Stimulated activated CD8-positive, alpha-beta memory T cell treated with anti-CD3 and anti-CD28 coated beads, Interleukin-4, amount 100 ng/mL, for 4 hours (primary cell): ENCODE measurements around the gene HSF4.

Experiments used
- DNase-seq, 2 donors: peaks; one replicate each; pipeline ENCODE4 v3.0.0-alpha.2; 2020; ENCODE audit warnings: low read depth in 2 of 2, low spot score in 1 of 2

Gene HSF4

GRCh38 chr16:67150047-67150832 lies 14.3 kb upstream of the HSF4 start:
- DNase-seq = peak in 1 of 2 donors; percentile 40

DNA sequence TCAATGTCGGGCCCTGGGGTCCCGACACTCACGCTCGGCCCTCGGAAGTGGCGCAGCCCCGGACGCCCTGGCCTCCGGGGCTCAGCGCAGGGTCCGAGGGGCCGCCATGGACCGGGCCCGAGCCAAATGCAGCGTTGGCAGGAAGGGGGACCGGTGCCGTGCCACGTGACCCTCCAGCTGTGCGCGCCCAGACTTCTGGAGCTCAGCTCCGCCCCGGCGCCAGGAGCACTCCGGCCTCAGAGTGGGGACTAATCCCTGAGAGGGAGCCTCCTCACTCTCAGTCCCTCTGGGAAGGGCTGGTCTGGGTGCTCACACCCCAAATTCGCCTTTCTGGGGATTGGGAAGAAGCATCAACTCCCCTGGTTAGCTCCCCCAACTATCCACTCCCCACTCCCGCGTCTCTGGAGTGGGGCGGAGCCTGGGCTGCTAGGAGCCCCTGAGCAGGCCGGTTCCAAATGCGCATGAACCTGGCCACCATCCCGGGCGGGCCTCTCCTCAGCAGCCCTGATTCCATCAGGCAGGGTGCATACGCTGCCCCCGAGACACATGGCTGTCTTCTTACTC lies 13.6 kb upstream of the HSF4 start, which contains the start of gene B3GNT9:
B3GNT9 (minus strand) TSS at position 166 of the 564 bp plus-strand sequence. CDS start 513 bp downstream, outside the sequence.
- no peak for DNase-seq

DNA sequence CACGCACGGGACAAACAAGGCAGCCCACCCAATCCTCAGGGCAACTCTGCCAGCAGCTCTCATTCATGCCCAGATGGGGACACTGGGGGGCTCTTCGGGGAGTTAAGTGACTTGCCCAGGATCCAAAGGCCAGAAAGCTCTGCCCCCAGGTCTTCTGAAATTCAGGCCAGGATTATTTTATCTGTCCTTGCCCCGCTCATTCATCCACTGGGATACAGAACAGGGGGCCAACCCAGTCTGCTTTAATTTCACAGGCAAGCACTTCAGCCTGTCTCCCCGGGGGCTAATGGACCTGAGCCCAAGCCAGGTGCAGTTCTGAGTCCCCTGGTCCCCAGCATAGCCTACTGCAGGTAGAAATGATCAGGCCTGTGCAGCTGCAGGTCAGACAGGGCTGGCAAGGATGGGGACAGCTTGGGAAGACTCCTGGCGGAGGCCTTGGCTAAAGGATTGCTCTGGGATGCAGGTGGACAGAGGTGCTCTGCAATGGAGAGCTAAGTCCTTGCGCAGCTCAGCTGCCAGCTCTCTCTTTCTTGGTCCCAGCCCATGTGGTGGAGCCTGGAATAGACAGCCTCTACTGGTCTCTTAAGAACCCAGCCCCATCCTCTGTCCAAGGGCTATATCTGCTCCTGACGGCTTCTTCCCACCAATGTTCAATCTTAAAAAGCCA lies 13.0 kb upstream of the HSF4 start:
- no peak for DNase-seq

DNA sequence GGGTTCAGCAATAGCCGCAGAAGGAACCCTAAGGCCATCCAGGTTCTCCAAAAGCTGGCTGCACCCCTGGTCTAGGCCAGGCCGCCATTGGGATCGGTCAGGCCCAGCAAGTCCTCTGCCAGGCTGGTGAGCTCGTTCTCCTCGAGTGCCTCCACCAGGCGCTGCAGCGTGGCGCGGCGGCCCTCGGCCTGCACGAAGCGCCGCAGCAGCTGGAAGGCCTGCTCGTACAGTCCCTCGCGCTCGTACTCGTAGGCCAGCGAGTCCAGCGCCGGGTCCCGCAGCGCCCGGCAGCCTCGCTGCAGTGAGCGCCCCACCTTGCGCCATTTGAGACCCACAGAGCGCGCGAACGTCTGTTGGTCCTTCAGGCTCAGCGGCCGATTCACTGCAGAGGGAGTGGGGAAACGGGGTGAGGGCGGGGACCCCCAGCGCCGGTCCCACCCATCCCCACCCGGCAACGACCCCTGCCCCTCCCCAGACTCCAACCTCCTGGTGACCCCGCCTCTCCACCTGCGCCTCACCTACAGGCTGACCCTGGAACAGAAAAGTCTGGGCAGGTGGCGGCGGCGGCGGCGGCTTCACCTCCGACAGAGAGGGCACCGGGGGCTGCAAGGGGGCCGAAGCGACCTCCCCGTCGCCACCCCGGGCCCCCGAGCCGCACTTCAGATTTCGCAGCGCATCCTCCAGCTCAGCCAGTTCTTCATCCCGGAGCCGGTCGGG lies 9.8 kb upstream of the HSF4 start:
- no peak for DNase-seq

GRCh38 chr16:67155295-67156142 lies 9.0 kb upstream of the HSF4 start:
- DNase-seq = peak; percentile 49 to 56

DNA sequence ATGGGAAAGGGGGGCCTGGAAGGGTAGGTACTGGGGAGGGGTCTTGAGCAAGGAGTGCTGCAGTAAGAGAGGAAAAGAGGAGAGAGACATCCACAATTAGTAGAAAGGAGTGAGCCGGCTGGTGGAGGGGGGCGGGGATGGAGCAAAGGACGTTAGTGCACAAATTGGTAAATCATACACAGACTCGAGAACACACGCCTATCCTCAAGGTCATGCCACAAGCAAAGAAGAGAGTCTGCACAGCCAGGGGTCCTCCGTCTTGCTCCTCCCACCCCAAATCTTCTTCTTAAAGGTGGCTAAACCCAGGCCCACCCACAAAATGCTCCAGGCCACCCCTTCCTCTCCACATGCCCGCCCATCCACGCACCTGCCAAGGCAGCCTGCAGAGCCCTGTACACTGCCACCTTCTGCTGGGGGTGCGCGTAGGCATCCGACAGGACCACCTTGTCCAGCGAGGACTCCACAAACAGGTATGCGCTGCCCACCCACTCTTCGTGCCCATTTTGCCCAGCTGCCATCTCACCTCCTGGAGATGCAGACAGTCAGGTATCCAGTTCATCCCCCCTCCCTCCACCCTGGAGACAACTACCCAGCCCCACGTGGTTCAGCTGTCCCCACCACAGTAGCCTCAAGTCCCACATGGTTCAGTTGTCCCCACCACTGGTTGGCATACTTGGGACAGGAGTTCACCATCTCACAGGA lies 8.3 kb upstream of the HSF4 start:
- DNase-seq = no peak

GRCh38 chr16:67157106-67157748 lies 7.3 kb upstream of the HSF4 start:
- no peak for DNase-seq

DNA sequence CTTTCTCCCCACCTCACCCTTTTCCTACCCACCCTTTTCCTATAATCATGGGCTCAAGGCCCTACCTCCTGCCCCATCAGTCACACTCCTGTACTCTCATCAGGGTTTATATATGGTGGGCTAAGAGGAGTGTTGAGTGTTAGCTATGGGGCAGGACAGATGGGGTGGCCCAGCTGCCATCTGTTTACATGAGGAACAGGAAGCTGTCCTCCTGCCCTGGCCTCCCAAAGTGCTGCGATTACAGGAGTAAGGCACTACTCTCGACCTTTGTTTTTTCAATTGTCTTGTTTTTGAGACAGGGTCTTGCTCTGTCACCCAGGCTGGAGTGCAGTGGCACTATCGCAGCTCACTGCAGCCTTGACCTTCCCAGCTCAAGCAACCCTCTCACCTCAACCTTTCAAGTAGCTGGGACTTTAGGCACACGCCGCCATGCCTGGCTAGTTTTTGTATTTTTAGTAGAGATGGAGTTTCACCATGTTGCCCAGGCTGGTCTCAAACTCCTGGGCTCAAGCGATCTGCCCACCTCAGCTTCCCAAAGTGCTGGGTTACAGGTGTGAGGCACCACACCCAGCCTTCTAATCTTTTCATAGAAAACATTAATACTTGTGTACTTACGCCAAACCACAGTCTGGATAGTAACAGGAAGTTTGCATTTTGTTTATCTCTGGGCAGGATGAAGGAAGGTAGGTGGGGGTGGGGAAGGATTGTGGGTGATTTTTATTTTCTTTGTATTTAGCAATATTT lies 6.5 kb upstream of the HSF4 start:
- DNase-seq = no peak

- peak; percentile 57 to 58 for DNase-seq
Observed at GRCh38 chr16:67158637-67159600, 5.6 kb upstream of the HSF4 start.

GRCh38 chr16:67161595-67162058 lies 2.9 kb upstream of the HSF4 start:
- DNase-seq = no peak

- DNase-seq = no peak
Observed at GRCh38 chr16:67162506-67163163, 1.9 kb upstream of the HSF4 start.

- DNase-seq = no peak
Observed at GRCh38 chr16:67163164-67163998, 1.2 kb upstream of the HSF4 start.

DNA sequence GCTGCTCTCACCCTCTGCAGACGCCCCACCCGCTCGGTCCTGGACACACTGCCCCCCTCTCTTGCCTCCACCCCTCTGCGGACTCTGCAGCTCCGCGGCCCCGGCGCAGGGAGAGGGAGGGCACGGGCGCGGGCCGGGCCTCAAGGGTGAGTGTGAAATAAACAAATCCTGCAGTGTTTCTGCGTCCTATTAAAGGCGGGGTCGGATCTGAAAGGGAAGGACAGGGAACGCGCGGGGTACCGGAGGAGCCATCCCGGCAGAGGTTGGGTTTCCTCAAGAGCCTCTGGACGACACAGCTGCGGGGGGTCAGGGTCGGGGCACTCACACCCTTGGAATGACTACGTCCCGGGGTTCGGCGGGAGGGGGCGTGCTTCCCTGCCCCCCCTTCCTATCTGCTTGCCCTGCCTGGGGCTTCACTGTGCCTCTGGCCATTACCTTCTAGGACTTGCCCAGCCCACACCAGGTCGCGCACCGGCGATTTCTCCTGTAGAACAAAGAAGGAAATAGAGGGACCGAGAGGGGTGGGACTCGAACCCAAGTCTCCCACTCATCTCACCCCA lies 466 bp upstream of the HSF4 start:
- no peak for DNase-seq

GRCh38 chr16:67165121-67166078 lies 855 bp downstream of the HSF4 start:
- no peak for DNase-seq

- no peak for DNase-seq
Observed at GRCh38 chr16:67166110-67166547, 1.6 kb downstream of the HSF4 start.
